HEK293T (cell line): Measurements from ENCODE around the gene CCDC183.
"Not testable (repeated sequence)": the region's sequence is repeated elsewhere in the genome, so short reads cannot be mapped to it uniquely, and the experiment has no call there.

Source experiments
- CTCF ChIA-PET: fragments of 350-600 bp; formaldehyde crosslinking; extraction: SDS; loops from one replicate; lab custom pipeline; 2021; ENCODE audit warnings: antibody characterized with exemption, inconsistent platforms; lab: Yijun Ruan, JAX
- POLR2A ChIA-PET: fragments of 350-600 bp; formaldehyde crosslinking; extraction: SDS; loops from one replicate; lab custom pipeline; 2020; ENCODE audit warnings: antibody characterized with exemption, inconsistent platforms; lab: Yijun Ruan, JAX
- DNase-seq: peaks from one replicate; pipeline ENCODE4 v3.0.0; 2012; ENCODE audit warnings: mixed read lengths; ENCODE audit errors: extremely low spot score
- ARNT ChIP-seq: fragments of 450-650 bp; IDR thresholded peaks from 2 replicates; pipeline ENCODE4 v1.6.1; 2017; ENCODE audit warnings: mild to moderate bottlenecking
- BHLHE40 ChIP-seq: fragments of 450-650 bp; IDR thresholded peaks from 2 replicates; pipeline ENCODE4 v1.6.1; 2016; ENCODE audit warnings: mild to moderate bottlenecking, moderate library complexity, borderline replicate concordance
- CTBP1 ChIP-seq: fragments of 450-650 bp; IDR thresholded peaks from 2 replicates; pipeline ENCODE4 v1.6.1; 2016; ENCODE audit warnings: borderline replicate concordance
- ELF4 ChIP-seq: fragments of 450-650 bp; IDR thresholded peaks from 2 replicates; pipeline ENCODE4 v1.6.1; 2017; ENCODE audit warnings: antibody characterized with exemption
- FOXA1 ChIP-seq: fragments of 450-650 bp; IDR thresholded peaks from 2 replicates; pipeline ENCODE4 v1.6.1; 2016; ENCODE audit warnings: mild to moderate bottlenecking
- FOXK2 ChIP-seq: fragments of 450-650 bp; IDR thresholded peaks from 2 replicates; pipeline ENCODE4 v1.6.1; 2016; ENCODE audit warnings: mild to moderate bottlenecking
- FOXM1 ChIP-seq: fragments of 450-650 bp; IDR thresholded peaks from 2 replicates; pipeline ENCODE4 v1.6.1; 2017; ENCODE audit warnings: mild to moderate bottlenecking, borderline replicate concordance
- HDGF ChIP-seq: fragments of 450-650 bp; IDR thresholded peaks from 2 replicates; pipeline ENCODE4 v1.6.1; 2017; ENCODE audit warnings: antibody characterized with exemption, borderline replicate concordance
- L3MBTL2 ChIP-seq: fragments of 450-650 bp; conservative IDR thresholded peaks from 2 replicates; pipeline ENCODE4 v1.6.1; 2016; ENCODE audit warnings: mild to moderate bottlenecking
- LEF1 ChIP-seq: fragments of 450-650 bp; IDR thresholded peaks from 2 replicates; pipeline ENCODE4 v1.6.1; 2017; ENCODE audit warnings: mild to moderate bottlenecking, borderline replicate concordance
- NFRKB ChIP-seq: fragments of 450-650 bp; IDR thresholded peaks from 2 replicates; pipeline ENCODE4 v1.6.1; 2016; ENCODE audit warnings: mild to moderate bottlenecking, moderate library complexity
- SP1 ChIP-seq: fragments of 450-650 bp; IDR thresholded peaks from 2 replicates; pipeline ENCODE4 v1.6.1; 2017
- SUZ12 ChIP-seq: fragments of 450-650 bp; IDR thresholded peaks from 2 replicates; pipeline ENCODE4 v1.6.1; 2016; ENCODE audit warnings: mild to moderate bottlenecking
- TARDBP ChIP-seq: fragments of 450-650 bp; IDR thresholded peaks from 2 replicates; pipeline ENCODE4 v1.6.1; 2016
- ZNF384 ChIP-seq: fragments of 450-650 bp; IDR thresholded peaks from 2 replicates; pipeline ENCODE4 v1.6.1; 2016
- TF ChIP-seq, protein P1 (sequence below): fragments of 450-650 bp; IDR thresholded peaks from 2 replicates; pipeline ENCODE4 v1.6.1; 2016

Gene CCDC183

GRCh38 chr9:136831720-136832104 is 35.6 kb downstream of the CCDC183 start:
- ChIA-PET POLR2A (no interaction called here), CTCF (no interaction called here)
- no peak for DNase-seq
- TF ChIP-seq ELF4 (no peak), ARNT (no peak), CTBP1 (no peak), ZNF384 (no peak)

- CTCF ChIA-PET, result interaction anchor here (1.0 kb wide), 1 partner anchor 10 kb away, joined by 4 read pairs; the partner anchor contains the start of gene AJM1
- POLR2A ChIA-PET, result no interaction called here
- TF ChIP-seq FOXM1 (no peak), ELF4 (no peak), FOXA1 (no peak), BHLHE40 (no peak), FOXK2 (no peak), ZNF384 (no peak), ARNT (no peak), HDGF (no peak), NFRKB (no peak), SUZ12 (no peak), L3MBTL2 (no peak), SP1 (no peak), LEF1 (no peak), CTBP1 (no peak), TARDBP (no peak)
- TF ChIP-seq, protein P1, sequence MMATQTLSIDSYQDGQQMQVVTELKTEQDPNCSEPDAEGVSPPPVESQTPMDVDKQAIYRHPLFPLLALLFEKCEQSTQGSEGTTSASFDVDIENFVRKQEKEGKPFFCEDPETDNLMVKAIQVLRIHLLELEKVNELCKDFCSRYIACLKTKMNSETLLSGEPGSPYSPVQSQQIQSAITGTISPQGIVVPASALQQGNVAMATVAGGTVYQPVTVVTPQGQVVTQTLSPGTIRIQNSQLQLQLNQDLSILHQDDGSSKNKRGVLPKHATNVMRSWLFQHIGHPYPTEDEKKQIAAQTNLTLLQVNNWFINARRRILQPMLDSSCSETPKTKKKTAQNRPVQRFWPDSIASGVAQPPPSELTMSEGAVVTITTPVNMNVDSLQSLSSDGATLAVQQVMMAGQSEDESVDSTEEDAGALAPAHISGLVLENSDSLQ, result no peak
- no peak for DNase-seq
Measured at GRCh38 chr9:136832581-136832980, 36.4 kb downstream of the CCDC183 start.

- POLR2A ChIA-PET, DNase-seq: not testable (repeated sequence)
- CTCF ChIA-PET, result interaction anchor here (0.8 to 1.0 kb wide), 2 partner anchors 9 to 24 kb away, joined by 3 to 4 read pairs; partner anchors contain the start of gene AJM1
Measured at GRCh38 chr9:136833381-136834048, 37.4 kb downstream of the CCDC183 start.

- ChIA-PET POLR2A (interaction anchor here (1.2 kb wide), 1 partner anchor 27 kb away, joined by 3 read pairs; no protein-coding TSS in a partner anchor), CTCF (no interaction called here)
- TF ChIP-seq ZNF384, result no peak
- no peak for TF ChIP-seq L3MBTL2
- no peak for TF ChIP-seq FOXK2
- TF ChIP-seq FOXM1, result no peak
- no peak for TF ChIP-seq NFRKB
- TF ChIP-seq FOXA1, result no peak
- no peak for TF ChIP-seq SP1
- no peak for TF ChIP-seq ARNT
- TF ChIP-seq, protein P1, result no peak
- TF ChIP-seq BHLHE40, result no peak
- TF ChIP-seq CTBP1, result no peak
- no peak for TF ChIP-seq LEF1
- TF ChIP-seq SUZ12, result no peak
- TF ChIP-seq TARDBP, result no peak
- TF ChIP-seq ELF4, result no peak
- TF ChIP-seq HDGF, result no peak
- no peak for DNase-seq
Measured at GRCh38 chr9:136835162-136835931, 39.2 kb downstream of the CCDC183 start.

DNA sequence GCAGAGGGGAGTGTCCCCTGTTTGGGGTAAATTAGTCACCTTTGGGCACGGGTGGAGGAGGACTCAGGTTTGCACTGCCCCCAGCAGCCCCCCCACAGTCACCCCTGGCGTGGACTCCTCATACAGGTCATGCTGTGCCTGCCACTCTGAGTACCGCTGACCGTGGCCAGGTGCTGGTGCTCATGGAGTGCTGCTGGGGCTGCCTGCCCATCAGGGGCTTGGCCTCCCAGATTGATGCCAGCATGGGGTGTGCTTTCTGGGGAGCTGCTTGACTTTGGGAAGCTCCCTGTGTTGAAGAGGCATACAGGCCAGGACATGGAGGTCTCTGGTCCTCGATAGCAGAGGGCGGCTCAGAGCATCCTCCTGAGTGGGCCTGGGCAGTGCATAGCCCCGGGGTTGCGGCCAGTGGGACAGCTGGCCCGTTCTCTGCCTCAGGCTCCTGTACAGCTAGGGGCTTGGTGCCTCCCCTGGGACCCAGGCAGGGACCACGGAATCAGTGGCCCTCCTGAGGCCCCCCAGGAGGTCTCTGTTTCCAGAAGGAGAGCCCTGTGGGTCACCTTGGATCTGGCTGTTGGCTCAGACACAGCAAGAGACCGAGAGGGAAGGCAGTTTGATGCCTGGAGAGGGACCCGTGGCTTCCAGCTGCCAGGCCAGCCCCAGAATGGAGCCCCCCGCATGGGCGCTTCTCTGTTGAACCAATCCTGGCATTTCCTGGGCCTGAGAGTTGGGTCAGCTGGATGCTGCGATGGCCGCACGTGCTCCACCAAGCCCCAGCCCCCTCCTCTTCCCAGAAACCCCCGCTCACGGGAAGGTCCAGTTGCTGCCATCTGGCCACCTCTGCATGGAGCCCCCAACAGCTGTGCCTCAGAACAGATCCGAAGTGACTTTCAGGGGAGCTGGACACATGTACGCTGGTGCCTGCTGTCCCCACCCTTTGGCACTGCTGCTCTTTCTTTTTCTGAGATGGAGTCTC is 40.1 kb downstream of the CCDC183 start:
- CTCF ChIA-PET, result no interaction called here
- POLR2A ChIA-PET, result interaction anchor here (1.2 to 1.4 kb wide), 2 partner anchors 12 to 28 kb away, joined by 3 to 4 read pairs; no protein-coding TSS in a partner anchor
- no peak for TF ChIP-seq LEF1
- no peak for DNase-seq

DNA sequence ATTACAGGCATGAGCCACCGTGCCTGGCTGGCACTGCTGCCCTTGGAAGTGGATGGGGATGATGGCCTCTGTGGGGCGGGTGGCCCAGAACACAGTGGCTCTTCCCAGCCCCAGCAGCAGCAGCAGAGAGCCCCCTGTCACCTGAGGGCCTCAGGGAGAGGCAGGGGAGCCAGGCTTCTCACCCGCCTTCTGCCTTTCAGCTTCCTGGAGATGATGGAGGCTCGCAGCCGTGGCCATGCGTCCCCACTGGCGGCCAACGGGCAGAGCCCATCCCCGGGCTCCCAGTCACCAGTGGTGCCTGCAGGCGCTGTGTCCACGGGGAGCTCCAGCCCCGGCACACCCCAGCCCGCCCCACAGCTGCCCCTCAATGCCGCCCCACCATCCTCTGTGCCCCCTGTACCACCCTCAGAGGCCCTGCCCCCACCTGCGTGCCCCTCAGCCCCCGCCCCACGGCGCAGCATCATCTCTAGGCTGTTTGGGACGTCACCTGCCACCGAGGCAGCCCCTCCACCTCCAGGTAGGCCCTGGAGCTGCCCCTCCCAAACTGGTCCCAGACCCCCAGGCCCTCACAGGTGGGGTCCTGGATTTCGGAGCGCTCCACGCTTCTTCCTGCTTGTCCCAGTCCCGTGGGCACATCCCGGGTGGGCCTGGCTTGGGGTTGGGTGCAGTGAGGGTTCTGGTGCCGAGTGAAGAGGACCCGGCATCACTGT is 41.2 kb downstream of the CCDC183 start:
- DNase-seq, result no peak
- ChIA-PET CTCF (interaction anchor here (0.9 kb wide), 1 partner anchor 11 kb away, joined by 3 read pairs; no protein-coding TSS in a partner anchor), POLR2A (interaction anchor here (1.4 kb wide), 1 partner anchor 11 kb away, joined by 4 read pairs; no protein-coding TSS in a partner anchor)
- TF ChIP-seq FOXM1 (no peak), ARNT (no peak), BHLHE40 (no peak), LEF1 (no peak), HDGF (no peak), NFRKB (no peak), ELF4 (no peak), SP1 (no peak), L3MBTL2 (no peak), CTBP1 (no peak), ZNF384 (no peak), SUZ12 (no peak), FOXA1 (no peak), FOXK2 (no peak), TARDBP (no peak)
- TF ChIP-seq, protein P1, result no peak

DNA sequence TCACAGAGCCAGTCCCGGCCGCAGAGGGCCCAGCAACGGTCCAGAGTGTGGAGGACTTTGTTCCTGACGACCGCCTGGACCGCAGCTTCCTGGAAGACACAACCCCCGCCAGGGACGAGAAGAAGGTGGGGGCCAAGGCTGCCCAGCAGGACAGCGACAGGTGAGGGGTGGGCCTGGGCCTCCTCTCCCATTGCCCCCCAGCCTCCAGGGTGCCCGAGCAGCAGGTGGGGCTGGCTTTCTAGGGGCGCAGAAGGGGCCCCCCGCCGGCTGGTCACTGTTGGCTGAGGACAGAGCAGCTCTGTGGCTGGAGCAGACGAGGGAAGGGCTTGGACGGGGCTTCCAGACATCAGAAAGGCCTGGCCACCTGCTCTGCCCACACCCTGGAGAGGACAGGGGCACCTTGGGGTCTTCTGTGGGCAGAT is 41.7 kb downstream of the CCDC183 start:
- ChIA-PET CTCF (interaction anchor here (0.9 kb wide), 1 partner anchor 12 kb away, joined by 3 read pairs; no protein-coding TSS in a partner anchor), POLR2A (interaction anchor here (1.4 kb wide), 1 partner anchor 10 kb away, joined by 4 read pairs; no protein-coding TSS in a partner anchor)
- not testable (repeated sequence) for DNase-seq
